GM23248 (cell line): ENCODE measurements around the gene ACBD5. TPM values are rescaled to one million over a fixed set of nuclear protein-coding genes. Genes with fewer than 3 reads are reported as not detected.
A peak's percentile ranks its signal among the peaks of the same experiment; 100 is the strongest.
"Not testable (repeated sequence)": the region's sequence is repeated elsewhere in the genome, so short reads cannot be mapped to it uniquely, and the experiment has no call there.

Source experiments
- DNase-seq: peaks from one replicate; pipeline ENCODE4 v3.0.0-alpha.2; 2015
- H2AFZ ChIP-seq: fragments of 200-600 bp; sonication (generic); 2 replicates; pipeline ENCODE4 v1.6.1; 2016; ENCODE audit warnings: antibody characterized with exemption
- H3F3A ChIP-seq: fragments of 200-600 bp; sonication (generic); 2 replicates; pipeline ENCODE4 v1.6.1; 2016; ENCODE audit warnings: mild to moderate bottlenecking, antibody characterized with exemption, mixed run types; ENCODE audit not compliant: insufficient read depth
- H3K27ac ChIP-seq: fragments of 200-600 bp; sonication (generic); 2 replicates; pipeline ENCODE4 v1.5.1; 2016; ENCODE audit warnings: mild to moderate bottlenecking
- H3K27me3 ChIP-seq: fragments of 200-600 bp; sonication (generic); replicated peaks from 2 replicates; pipeline ENCODE4 v1.6.1; 2016; ENCODE audit warnings: mild to moderate bottlenecking; ENCODE audit not compliant: insufficient read depth
- H3K36me3 ChIP-seq: fragments of 200-600 bp; sonication (generic); 2 replicates; pipeline ENCODE4 v1.6.1; 2016; ENCODE audit warnings: low read depth, mild to moderate bottlenecking
- H3K4me1 ChIP-seq: fragments of 200-600 bp; sonication (generic); 2 replicates; pipeline ENCODE4 v1.6.1; 2016; ENCODE audit warnings: mild to moderate bottlenecking; ENCODE audit not compliant: insufficient read depth
- H3K4me2 ChIP-seq: fragments of 200-600 bp; sonication (generic); one replicate; pipeline ENCODE4 v1.6.1; 2016; ENCODE audit warnings: mild to moderate bottlenecking; ENCODE audit not compliant: unreplicated experiment
- H3K4me3 ChIP-seq: fragments of 200-600 bp; sonication (generic); 2 replicates; pipeline ENCODE4 v1.5.1; 2016; ENCODE audit warnings: mild to moderate bottlenecking
- H3K79me2 ChIP-seq: fragments of 200-600 bp; sonication (generic); 2 replicates; pipeline ENCODE4 v1.6.1; 2016; ENCODE audit warnings: mild to moderate bottlenecking; ENCODE audit not compliant: insufficient read depth
- H3K9ac ChIP-seq: fragments of 200-600 bp; sonication (generic); 2 replicates; pipeline ENCODE4 v1.6.1; 2016; ENCODE audit warnings: mild to moderate bottlenecking
- H3K9me2 ChIP-seq: fragments of 200-600 bp; sonication (generic); 2 replicates; pipeline ENCODE4 v1.6.1; 2016; ENCODE audit warnings: mixed run types, mild to moderate bottlenecking, moderate library complexity; ENCODE audit not compliant: insufficient read depth
- H3K9me3 ChIP-seq: fragments of 200-600 bp; sonication (generic); one replicate; pipeline ENCODE4 v1.6.1; 2017; ENCODE audit warnings: low read depth
- H4K20me1 ChIP-seq: fragments of 200-600 bp; sonication (generic); 2 replicates; pipeline ENCODE4 v1.6.0; 2016; ENCODE audit not compliant: insufficient read depth
- EZH2 ChIP-seq: fragments of 200-600 bp; sonication (generic); IDR thresholded peaks from 2 replicates; pipeline ENCODE4 v1.6.1; 2018; ENCODE audit warnings: antibody characterized with exemption, mild to moderate bottlenecking; ENCODE audit not compliant: insufficient read depth, poor library complexity, severe bottlenecking
- EZH2phosphoT487 ChIP-seq: fragments of 200-600 bp; sonication (generic); IDR thresholded peaks from 2 replicates; pipeline ENCODE4 v1.6.1; 2018; ENCODE audit warnings: antibody characterized with exemption, moderate library complexity, mild to moderate bottlenecking, low read depth; ENCODE audit not compliant: insufficient read depth
- WGBS, 2 experiments: methylation state at CpG; one replicate each; pipeline ENCODE4 v1.1.6; 2015 to 2017; ENCODE audit warnings: low lambda C conversion rate in 2 of 2, low coverage in 1 of 2; ENCODE audit errors: missing lambda C conversion rate in 2 of 2; 5-methylcytosine and 5-hydroxymethylcytosine counted together
- in situ Hi-C: fragments of 300-500 bp; cut with MboI; formaldehyde crosslinking; loops from 2 replicates; pipeline ENCODE4 v1.15.0; 2020
- polyA plus RNA-seq: library from polyadenylated mRNA; unstranded; fragments of >200 nt; fragmentation: Nextera tagmentation; extraction: Ambion mirVana; gene quantifications from 2 replicates; pipeline ENCODE4 v1.2.1, GENCODE V29; 2016
- total RNA-seq: library from RNA; depleted of rRNA; stranded (reverse); fragments of >200 nt; shearing (Covaris generic); gene quantifications from 2 replicates; pipeline ENCODE4 v1.2.3, GENCODE V29; 2014

ACBD5 gene
- total and polyA plus RNA-seq, 2 experiments from 2014 or later: 18.8 to 25.0 TPM

GRCh38 chr10:27242473-27242950 lies 1.9 kb upstream of the ACBD5 start:
- DNase-seq: no peak
- in situ Hi-C loops: no loop called here
- Histone ChIP-seq H3F3A (peaks cover 19% of the 10 kb centered on the region), H3K9me3 (no peaks in the 10 kb centered on the region), H3K36me3 (no peaks in the 10 kb centered on the region), H3K4me1 (peaks cover 15% of the 10 kb centered on the region; the same call in 1 of the 2 replicates), H3K4me3 (peak overlapping the region; percentile 79), H3K79me2 (peaks cover 23% of the 10 kb centered on the region), H3K27me3 (no peaks in the 10 kb centered on the region), H4K20me1 (no peaks in the 10 kb centered on the region), H3K4me2 (peak overlapping the region; percentile 99), H3K9ac (peak overlapping the region; percentile 81), H3K9me2 (no peaks in the 10 kb centered on the region), H3K27ac (peak overlapping the region; percentile 79), H2AFZ (peak overlapping the region; percentile 90)
- WGBS, 2 experiments: 1% methylated on average over 6 of the region's 6 CpGs
- no peak for TF ChIP-seq EZH2phosphoT487
- TF ChIP-seq EZH2: no peak

- Histone ChIP-seq H3K27me3 (no peaks in the 10 kb centered on the region), H2AFZ (peak overlapping the region; percentile 90), H3K9me2 (no peaks in the 10 kb centered on the region), H4K20me1 (no peaks in the 10 kb centered on the region), H3K27ac (peak overlapping the region; percentile 79), H3K4me1 (peaks cover 15% of the 10 kb centered on the region; the same call in 1 of the 2 replicates), H3K36me3 (no peaks in the 10 kb centered on the region), H3K9me3 (no peaks in the 10 kb centered on the region), H3K9ac (peak overlapping the region; percentile 81), H3K79me2 (peaks cover 27% of the 10 kb centered on the region), H3K4me3 (peak overlapping the region; percentile 79), H3K4me2 (peak overlapping the region; percentile 99), H3F3A (peaks cover 19% of the 10 kb centered on the region)
- WGBS, 2 experiments: 1 to 2% methylated on average over 58 to 59 of the region's 59 CpGs
- DNase-seq: peak; percentile 98
- in situ Hi-C loops: no loop called here
- no peak for TF ChIP-seq EZH2
These were observed 1.3 kb upstream of the ACBD5 start for GRCh38 chr10:27241652-27242472.

GRCh38 chr10:27241010-27241651 lies 534 bp upstream of the ACBD5 start:
- in situ Hi-C loops: no loop called here
- DNase-seq: peak; percentile 48
- TF ChIP-seq EZH2 (no peak), EZH2phosphoT487 (no peak)

GRCh38 chr10:27237531-27237930 lies 3.1 kb downstream of the ACBD5 start:
- WGBS, 2 experiments: 96 to 98% methylated on average over 7 to 8 of the region's 8 CpGs
- H4K20me1 ChIP-seq, H3K27ac ChIP-seq, H3K9me2 ChIP-seq, H3K9ac ChIP-seq, in situ Hi-C loops, H3K36me3 ChIP-seq, H2AFZ ChIP-seq, H3K4me2 ChIP-seq, H3K27me3 ChIP-seq, H3F3A ChIP-seq, H3K9me3 ChIP-seq, DNase-seq, H3K4me3 ChIP-seq: not testable (repeated sequence)
- H3K79me2 ChIP-seq: peaks cover 44% of the 10 kb centered on the region
- peaks cover 11% of the 10 kb centered on the region; the same call in 1 of the 2 replicates for H3K4me1 ChIP-seq

More at GRCh38 chr10:27241010-27241651, 534 bp upstream of the ACBD5 start:
- H3K36me3 ChIP-seq: no peaks in the 10 kb centered on the region
- no peaks in the 10 kb centered on the region for H4K20me1 ChIP-seq
- peaks cover 19% of the 10 kb centered on the region for H3F3A ChIP-seq
- peak overlapping the region; percentile 99 for H3K4me2 ChIP-seq
- WGBS, 2 experiments: 3 to 4% methylated on average over 30 to 33 of the region's 33 CpGs
- peak overlapping the region; percentile 81 for H3K9ac ChIP-seq
- peaks cover 15% of the 10 kb centered on the region; the same call in 1 of the 2 replicates for H3K4me1 ChIP-seq
- peaks cover 33% of the 10 kb centered on the region for H3K79me2 ChIP-seq
- no peaks in the 10 kb centered on the region for H3K9me2 ChIP-seq
- no peaks in the 10 kb centered on the region for H3K9me3 ChIP-seq
- H3K27ac ChIP-seq: peak overlapping the region; percentile 79
- peak overlapping the region; percentile 79 for H3K4me3 ChIP-seq
- H3K27me3 ChIP-seq: no peaks in the 10 kb centered on the region
- peak overlapping the region; percentile 90 for H2AFZ ChIP-seq

GRCh38 chr10:27236589-27237128 lies 3.9 kb downstream of the ACBD5 start:
- H2AFZ ChIP-seq, H3K4me3 ChIP-seq, H3K9me3 ChIP-seq, H3K27ac ChIP-seq, DNase-seq, in situ Hi-C loops, H3K36me3 ChIP-seq, H3K4me2 ChIP-seq, H3F3A ChIP-seq, H3K27me3 ChIP-seq, H4K20me1 ChIP-seq, H3K9me2 ChIP-seq, H3K9ac ChIP-seq: not testable (repeated sequence)
- H3K79me2 ChIP-seq: peaks cover 44% of the 10 kb centered on the region
- 85 to 88% methylated on average over 9 of the region's 9 CpGs for WGBS, 2 experiments
- H3K4me1 ChIP-seq: peaks cover 11% of the 10 kb centered on the region; the same call in 1 of the 2 replicates
